Measurements from ENCODE around the gene GLIS2.
A peak's percentile ranks its signal among the peaks of the same experiment; 100 is the strongest.

The GLIS2 gene

DNA sequence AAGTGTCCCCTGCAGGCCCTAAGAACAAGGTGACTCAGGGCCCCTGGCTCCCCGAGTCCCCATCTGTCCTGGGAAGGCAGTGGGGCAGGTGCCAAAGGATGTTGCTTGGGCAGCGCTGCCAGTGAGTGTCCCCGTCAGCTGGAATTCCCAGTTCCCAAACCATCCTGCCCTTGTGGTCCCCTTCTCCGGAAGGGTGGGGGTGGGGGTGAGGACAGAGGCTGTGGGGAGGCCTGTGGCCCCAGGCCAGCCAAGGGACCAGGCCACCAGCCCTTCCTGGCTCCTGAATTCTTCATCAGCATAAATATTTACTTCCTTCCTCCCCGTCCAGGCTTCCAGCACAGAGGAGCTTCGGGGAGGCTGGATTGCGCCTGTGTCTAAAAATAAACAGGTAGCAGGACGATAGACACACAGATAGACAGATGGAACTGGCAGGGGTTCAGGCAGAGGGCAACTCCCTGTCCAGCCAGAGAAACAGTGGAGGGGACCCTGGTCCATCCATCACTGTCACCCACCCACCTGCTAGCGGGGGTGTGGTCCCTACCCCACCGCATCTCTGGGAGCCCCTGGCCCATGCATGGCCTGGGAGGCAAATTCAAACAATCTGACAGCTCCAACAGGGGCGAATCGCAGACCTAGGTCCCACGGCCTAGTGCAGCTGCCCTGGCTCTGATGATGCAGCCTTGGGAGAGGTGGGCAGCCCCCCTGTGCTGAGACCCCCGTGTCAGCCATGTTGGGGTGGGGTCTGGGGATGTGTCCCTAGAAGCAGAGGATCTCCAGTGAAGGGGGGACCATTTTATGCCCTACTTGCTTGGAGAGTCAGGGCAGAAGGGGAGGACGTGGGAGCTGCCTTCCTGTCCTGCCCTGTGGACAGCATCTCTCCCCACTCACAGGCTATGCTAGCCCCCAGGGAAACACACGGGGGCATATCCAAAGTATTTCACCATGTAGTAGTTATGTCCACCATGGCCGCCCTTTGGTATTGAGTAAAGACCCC, 13.2 kb downstream of the GLIS2 start:
- Histone ChIP-seq H3K9ac (no peak overlapping the region), H3K27me3 (ENCODE audit: control insufficient read depth, insufficient read depth, low read length) (no peaks in the 10 kb centered on the region), H3K4me1 (peaks cover 32% of the 10 kb centered on the region), H3K36me3 (ENCODE audit: control insufficient read depth, insufficient read depth, low read length) (no peaks in the 10 kb centered on the region), H3K9me3 (ENCODE audit: control insufficient read depth, low read length) (no peaks in the 10 kb centered on the region), H3K4me3 (ENCODE audit: low read depth, low read length) (peak overlapping the region; percentile 39), H2AFZ (peak overlapping the region; percentile 78), H3K4me2 (ENCODE audit: low read length) (peak overlapping the region; percentile 51), H3K27ac (peak overlapping the region; percentile 90), H3K79me2 (peaks cover 57% of the 10 kb centered on the region)
- TF ChIP-seq, protein P1, sequence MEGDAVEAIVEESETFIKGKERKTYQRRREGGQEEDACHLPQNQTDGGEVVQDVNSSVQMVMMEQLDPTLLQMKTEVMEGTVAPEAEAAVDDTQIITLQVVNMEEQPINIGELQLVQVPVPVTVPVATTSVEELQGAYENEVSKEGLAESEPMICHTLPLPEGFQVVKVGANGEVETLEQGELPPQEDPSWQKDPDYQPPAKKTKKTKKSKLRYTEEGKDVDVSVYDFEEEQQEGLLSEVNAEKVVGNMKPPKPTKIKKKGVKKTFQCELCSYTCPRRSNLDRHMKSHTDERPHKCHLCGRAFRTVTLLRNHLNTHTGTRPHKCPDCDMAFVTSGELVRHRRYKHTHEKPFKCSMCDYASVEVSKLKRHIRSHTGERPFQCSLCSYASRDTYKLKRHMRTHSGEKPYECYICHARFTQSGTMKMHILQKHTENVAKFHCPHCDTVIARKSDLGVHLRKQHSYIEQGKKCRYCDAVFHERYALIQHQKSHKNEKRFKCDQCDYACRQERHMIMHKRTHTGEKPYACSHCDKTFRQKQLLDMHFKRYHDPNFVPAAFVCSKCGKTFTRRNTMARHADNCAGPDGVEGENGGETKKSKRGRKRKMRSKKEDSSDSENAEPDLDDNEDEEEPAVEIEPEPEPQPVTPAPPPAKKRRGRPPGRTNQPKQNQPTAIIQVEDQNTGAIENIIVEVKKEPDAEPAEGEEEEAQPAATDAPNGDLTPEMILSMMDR (IDR thresholded peaks at IDR 0.05): no peak

DNA sequence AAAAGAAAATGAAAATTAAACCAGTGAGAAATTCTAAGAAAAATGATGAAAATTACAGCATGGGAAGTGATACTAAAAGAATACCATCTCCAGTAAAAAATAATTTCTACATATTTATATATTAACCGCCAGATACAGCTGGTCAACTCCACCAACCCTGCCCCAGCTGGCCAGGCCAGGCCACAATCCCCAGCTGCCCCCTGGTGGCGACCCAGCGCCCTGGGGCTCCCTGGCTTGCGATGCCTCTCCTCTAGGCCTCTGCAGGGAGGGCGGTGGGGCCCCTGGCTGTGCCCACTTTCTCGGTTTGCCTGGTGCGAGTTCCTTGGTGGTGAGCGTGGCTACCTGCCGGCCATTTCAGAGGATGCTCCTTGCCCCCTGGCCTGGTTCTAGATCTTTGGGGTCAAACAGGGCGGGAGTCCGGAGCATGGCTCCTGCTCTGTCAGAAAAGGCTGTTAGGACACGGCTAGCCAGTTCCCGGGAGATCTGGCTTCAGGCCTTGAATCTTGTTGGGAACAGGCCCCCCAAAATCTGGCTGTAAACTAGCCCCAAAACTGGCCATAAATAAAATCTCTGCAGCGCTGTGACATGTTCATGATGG, 14.5 kb downstream of the GLIS2 start:
- no peak overlapping the region for H3K9ac ChIP-seq
- no peak overlapping the region for H2AFZ ChIP-seq
- H3K4me2 ChIP-seq (ENCODE audit: low read length): no peak overlapping the region
- no peaks in the 10 kb centered on the region for H3K36me3 ChIP-seq (ENCODE audit: control insufficient read depth, insufficient read depth, low read length)
- no peak overlapping the region for H3K4me3 ChIP-seq (ENCODE audit: low read depth, low read length)
- TF ChIP-seq, protein P1 (IDR thresholded peaks at IDR 0.05): peak; percentile 98
- H3K9me3 ChIP-seq (ENCODE audit: control insufficient read depth, low read length): no peaks in the 10 kb centered on the region
- peaks cover 48% of the 10 kb centered on the region for H3K79me2 ChIP-seq
- H3K27ac ChIP-seq: no peak overlapping the region
- H3K27me3 ChIP-seq (ENCODE audit: control insufficient read depth, insufficient read depth, low read length): no peaks in the 10 kb centered on the region
- H3K4me1 ChIP-seq: peaks cover 25% of the 10 kb centered on the region

DNA sequence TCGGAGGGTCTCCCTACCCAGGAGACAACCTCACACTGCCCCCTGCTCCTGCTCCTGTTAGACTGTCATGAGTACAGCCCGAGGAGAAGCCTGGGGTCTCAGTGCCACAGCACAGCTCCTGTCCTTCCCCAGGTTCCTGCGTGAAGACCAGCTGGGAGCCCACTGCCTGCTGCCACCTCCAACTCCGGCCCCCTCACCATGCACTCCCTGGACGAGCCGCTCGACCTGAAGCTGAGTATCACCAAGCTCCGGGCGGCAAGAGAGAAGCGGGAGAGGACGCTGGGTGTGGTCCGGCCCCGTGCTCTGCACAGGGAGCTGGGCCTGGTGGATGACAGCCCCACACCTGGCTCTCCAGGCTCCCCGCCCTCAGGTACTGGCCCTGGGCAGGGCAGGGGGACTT, 16.2 kb downstream of the GLIS2 start:
- Histone ChIP-seq H3K36me3 (ENCODE audit: control insufficient read depth, insufficient read depth, low read length) (no peaks in the 10 kb centered on the region), H3K79me2 (peaks cover 33% of the 10 kb centered on the region), H3K4me1 (peaks cover 22% of the 10 kb centered on the region), H3K27ac (no peak overlapping the region), H3K9ac (no peak overlapping the region), H2AFZ (no peak overlapping the region), H3K9me3 (ENCODE audit: control insufficient read depth, low read length) (no peaks in the 10 kb centered on the region), H3K4me3 (ENCODE audit: low read depth, low read length) (no peak overlapping the region), H3K4me2 (ENCODE audit: low read length) (no peak overlapping the region), H3K27me3 (ENCODE audit: control insufficient read depth, insufficient read depth, low read length) (no peaks in the 10 kb centered on the region)
- TF ChIP-seq, protein P1 (IDR thresholded peaks at IDR 0.05): no peak

DNA sequence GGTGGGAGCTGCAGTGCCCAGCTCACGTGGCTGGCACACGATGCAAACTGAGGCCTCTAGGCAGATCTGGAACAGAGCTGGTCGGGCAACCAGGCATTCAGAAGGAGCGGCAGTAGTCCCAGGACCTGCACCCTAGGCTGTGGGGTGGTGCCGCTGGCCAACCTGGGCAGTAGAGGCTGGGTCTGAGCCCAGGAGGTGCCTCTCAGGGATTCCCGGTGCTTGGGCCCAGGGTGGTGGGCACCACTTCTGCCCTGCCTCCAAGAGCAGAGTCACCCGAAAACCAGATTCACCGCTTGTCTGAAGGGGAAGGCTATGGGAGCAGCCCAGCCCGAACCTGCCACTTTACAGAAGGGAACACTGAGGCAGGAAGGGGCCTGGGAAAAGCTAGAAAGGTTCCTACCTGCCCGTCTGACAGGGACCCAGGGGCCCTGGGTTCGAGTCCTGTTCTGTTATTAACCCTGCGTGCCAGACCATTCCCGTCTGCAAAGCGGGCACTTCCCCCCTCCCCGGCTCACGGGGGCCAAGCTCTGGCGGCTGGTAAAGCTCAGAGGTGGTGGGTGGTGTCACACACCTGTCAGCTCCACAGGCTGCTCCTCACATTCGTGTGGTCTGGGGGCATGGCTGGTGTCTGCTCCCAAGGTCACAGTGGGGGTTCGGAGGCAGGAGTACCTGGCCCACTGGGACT, 16.9 kb downstream of the GLIS2 start:
- no peak overlapping the region for H3K27ac ChIP-seq
- H3K4me1 ChIP-seq: peaks cover 19% of the 10 kb centered on the region
- no peaks in the 10 kb centered on the region for H3K36me3 ChIP-seq (ENCODE audit: control insufficient read depth, insufficient read depth, low read length)

More for the DNA sequence above, 16.9 kb downstream of the GLIS2 start:
- Histone ChIP-seq H2AFZ (no peak overlapping the region), H3K79me2 (peaks cover 31% of the 10 kb centered on the region), H3K9ac (no peak overlapping the region), H3K4me3 (ENCODE audit: low read depth, low read length) (no peak overlapping the region), H3K4me2 (ENCODE audit: low read length) (no peak overlapping the region), H3K27me3 (ENCODE audit: control insufficient read depth, insufficient read depth, low read length) (no peaks in the 10 kb centered on the region), H3K9me3 (ENCODE audit: control insufficient read depth, low read length) (no peaks in the 10 kb centered on the region)
- TF ChIP-seq, protein P1 (IDR thresholded peaks at IDR 0.05): no peak
